ENCODE data around the gene ALX4.

ALX4 gene

GRCh38 chr11:44340656-44341055 lies 30.7 kb upstream of the ALX4 start:
- no peak overlapping the region for H3K4me3 ChIP-seq (ENCODE audit: low read length, poor library complexity, severe bottlenecking)
- H3K9me2 ChIP-seq (replicated peaks; ENCODE audit: low read depth, low read length), result no peaks in the 10 kb centered on the region
- TF ChIP-seq EZH2phosphoT487 (IDR thresholded peaks at IDR 0.05; ENCODE audit: borderline replicate concordance), result no peak
- no peak for TF ChIP-seq CTCF (conservative IDR thresholded peaks at IDR 0.05; ENCODE audit: low read length)
- no peak overlapping the region for H3K4me2 ChIP-seq (ENCODE audit: low read depth, low read length, poor library complexity, severe bottlenecking)
- H3K27me3 ChIP-seq (ENCODE audit: insufficient read depth, low read length, poor library complexity, severe bottlenecking), result no peaks in the 10 kb centered on the region
- no peaks in the 10 kb centered on the region for H3K4me1 ChIP-seq (ENCODE audit: insufficient read depth, low read length, poor library complexity, severe bottlenecking)
- H3K36me3 ChIP-seq (ENCODE audit: insufficient read depth, low read length), result no peaks in the 10 kb centered on the region
- H3K9ac ChIP-seq (ENCODE audit: low read depth, low read length, poor library complexity, severe bottlenecking), result no peak overlapping the region
- no peak overlapping the region for H2AFZ ChIP-seq (ENCODE audit: low read length)
- H3K9me3 ChIP-seq (ENCODE audit: insufficient read depth, low read depth, low read length), result no peaks in the 10 kb centered on the region
- no peaks in the 10 kb centered on the region for H3K79me2 ChIP-seq (ENCODE audit: insufficient read depth, low read length)
- no peaks in the 10 kb centered on the region for H3F3A ChIP-seq (ENCODE audit: low read depth)
- no peaks in the 10 kb centered on the region for H4K20me1 ChIP-seq (ENCODE audit: insufficient read depth, low read length, poor library complexity, severe bottlenecking)

- H3K4me1 ChIP-seq (ENCODE audit: insufficient read depth, low read length, poor library complexity, severe bottlenecking), result no peaks in the 10 kb centered on the region
- H3K79me2 ChIP-seq (ENCODE audit: insufficient read depth, low read length), result no peaks in the 10 kb centered on the region
- no peak for TF ChIP-seq EZH2phosphoT487 (IDR thresholded peaks at IDR 0.05; ENCODE audit: borderline replicate concordance)
- TF ChIP-seq CTCF (conservative IDR thresholded peaks at IDR 0.05; ENCODE audit: low read length), result no peak
These were observed 29.6 kb upstream of the ALX4 start for GRCh38 chr11:44339530-44339883.

GRCh38 chr11:44338698-44339529 lies 29.0 kb upstream of the ALX4 start:
- no peak overlapping the region for H3K4me2 ChIP-seq (ENCODE audit: low read depth, low read length, poor library complexity, severe bottlenecking)
- H3K27me3 ChIP-seq (ENCODE audit: insufficient read depth, low read length, poor library complexity, severe bottlenecking), result no peaks in the 10 kb centered on the region
- no peaks in the 10 kb centered on the region for H3K36me3 ChIP-seq (ENCODE audit: insufficient read depth, low read length)
- no peak overlapping the region for H2AFZ ChIP-seq (ENCODE audit: low read length)
- no peaks in the 10 kb centered on the region for H3K9me2 ChIP-seq (replicated peaks; ENCODE audit: low read depth, low read length)
- no peaks in the 10 kb centered on the region for H3K4me1 ChIP-seq (ENCODE audit: insufficient read depth, low read length, poor library complexity, severe bottlenecking)
- no peak for TF ChIP-seq EZH2phosphoT487 (IDR thresholded peaks at IDR 0.05; ENCODE audit: borderline replicate concordance)
- TF ChIP-seq CTCF (conservative IDR thresholded peaks at IDR 0.05; ENCODE audit: low read length), result no peak
- no peak overlapping the region for H3K4me3 ChIP-seq (ENCODE audit: low read length, poor library complexity, severe bottlenecking)
- H4K20me1 ChIP-seq (ENCODE audit: insufficient read depth, low read length, poor library complexity, severe bottlenecking), result no peaks in the 10 kb centered on the region
- H3K79me2 ChIP-seq (ENCODE audit: insufficient read depth, low read length), result no peaks in the 10 kb centered on the region
- no peaks in the 10 kb centered on the region for H3F3A ChIP-seq (ENCODE audit: low read depth)
- H3K9me3 ChIP-seq (ENCODE audit: insufficient read depth, low read depth, low read length), result no peaks in the 10 kb centered on the region
- H3K9ac ChIP-seq (ENCODE audit: low read depth, low read length, poor library complexity, severe bottlenecking), result no peak overlapping the region

More at GRCh38 chr11:44339530-44339883, 29.6 kb upstream of the ALX4 start:
- no peaks in the 10 kb centered on the region for H3K27me3 ChIP-seq (ENCODE audit: insufficient read depth, low read length, poor library complexity, severe bottlenecking)
- H3K9me3 ChIP-seq (ENCODE audit: insufficient read depth, low read depth, low read length), result no peaks in the 10 kb centered on the region
- H3K4me3 ChIP-seq (ENCODE audit: low read length, poor library complexity, severe bottlenecking), result no peak overlapping the region
- H3K9me2 ChIP-seq (replicated peaks; ENCODE audit: low read depth, low read length), result no peaks in the 10 kb centered on the region
- H3K36me3 ChIP-seq (ENCODE audit: insufficient read depth, low read length), result no peaks in the 10 kb centered on the region
- no peaks in the 10 kb centered on the region for H4K20me1 ChIP-seq (ENCODE audit: insufficient read depth, low read length, poor library complexity, severe bottlenecking)
- no peaks in the 10 kb centered on the region for H3F3A ChIP-seq (ENCODE audit: low read depth)
- H2AFZ ChIP-seq (ENCODE audit: low read length), result no peak overlapping the region
- H3K9ac ChIP-seq (ENCODE audit: low read depth, low read length, poor library complexity, severe bottlenecking), result no peak overlapping the region
- no peak overlapping the region for H3K4me2 ChIP-seq (ENCODE audit: low read depth, low read length, poor library complexity, severe bottlenecking)

All from Loucy (cell line).